ENCODE data around the gene ADAMTS17.

GRCh38 chr15:100020614-100021013 is 321.2 kb downstream of the ADAMTS17 start:
- TF ChIP-seq POLR2A (IDR thresholded peaks at IDR 0.05; ENCODE audit: low read depth, low read length) (no peak), TAF1 (IDR thresholded peaks at IDR 0.05; ENCODE audit: borderline replicate concordance, low read depth, low read length) (no peak)
